ENCODE data around the gene NXPE2. TPM values are rescaled to one million over a fixed set of nuclear protein-coding genes. Genes with fewer than 3 reads are reported as not detected.

The NXPE2 gene
- total and polyA plus RNA-seq, 4 donors: 0.02 to 0.34 (median 0.15) TPM; not detected in 1

DNA sequence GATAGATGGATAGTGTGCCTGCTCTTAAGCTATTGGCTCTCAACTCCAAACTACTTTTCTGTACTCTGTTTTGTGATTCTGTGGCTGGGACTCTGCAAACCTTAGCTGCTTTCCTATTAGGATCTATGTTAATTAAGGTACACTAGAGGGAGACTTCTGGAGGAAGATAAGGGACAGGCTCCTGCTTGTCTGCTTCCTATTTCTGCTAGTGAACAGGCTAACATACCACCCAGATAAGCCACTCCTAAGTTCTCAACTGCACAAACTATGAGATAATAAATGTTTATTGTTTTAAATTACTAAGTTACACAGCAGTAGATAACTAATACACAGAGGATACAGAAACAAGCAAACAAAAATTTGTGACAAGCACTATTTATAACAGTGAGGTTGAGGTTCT is 10.2 kb upstream of the NXPE2 start:
- TF ChIP-seq CTCF (IDR thresholded peaks at IDR 0.05; ENCODE audit: control extremely low read depth, extremely low read depth): no peak
- Histone ChIP-seq H3K4me1 (ENCODE audit: control insufficient read depth in 5 of 5, insufficient read depth in 5 of 5, low read length in 5 of 5) (peaks cover 0 to 15% (median 0%) of the 10 kb centered on the region in 5 donors), H3K27me3 (ENCODE audit: control insufficient read depth in 3 of 3, insufficient read depth in 3 of 3, low read length in 2 of 3) (no peaks in the 10 kb centered on the region), H3K9me3 (ENCODE audit: control insufficient read depth in 4 of 4, insufficient read depth in 3 of 4, low read length in 3 of 4) (peaks cover 0 to 5% (median 4%) of the 10 kb centered on the region in 4 donors), H3K27ac (ENCODE audit: low read depth in 1 of 2, low read length in 1 of 2) (no peak overlapping the region), H3K36me3 (ENCODE audit: control insufficient read depth in 4 of 4, insufficient read depth in 4 of 4, low read length in 4 of 4) (no peaks in the 10 kb centered on the region), H3K4me3 (no peak overlapping the region), H3K9ac (ENCODE audit: insufficient read depth in 1 of 2, low read length in 2 of 2) (no peak overlapping the region)
- ATAC-seq (ENCODE audit: insufficient read depth, low FRiP score): no peak
- no peak for DNase-seq

DNA sequence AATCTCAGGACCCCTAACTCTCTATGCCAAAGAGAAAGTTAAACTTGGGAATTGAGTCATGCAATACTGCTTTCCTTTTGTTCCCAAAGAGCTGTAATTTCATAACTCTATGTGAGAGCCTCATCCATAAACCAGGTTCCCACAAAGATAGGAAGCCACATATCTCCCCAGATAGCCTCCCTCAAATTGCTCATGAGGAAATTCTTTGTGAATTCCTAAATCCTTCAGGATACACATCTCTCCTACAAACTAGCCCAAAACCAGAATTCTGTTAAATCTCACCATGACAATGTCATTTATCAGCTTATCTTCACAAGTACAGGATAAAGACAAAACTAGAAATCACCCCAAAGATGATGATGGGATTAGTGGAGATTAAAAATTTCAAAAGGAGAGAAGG is 4.7 kb upstream of the NXPE2 start:
- Histone ChIP-seq H3K4me3 (no peak overlapping the region), H3K9me3 (ENCODE audit: control insufficient read depth in 4 of 4, insufficient read depth in 3 of 4, low read length in 3 of 4) (peaks cover 0 to 5% (median 2%) of the 10 kb centered on the region in 4 donors), H3K36me3 (ENCODE audit: control insufficient read depth in 4 of 4, insufficient read depth in 4 of 4, low read length in 4 of 4) (no peaks in the 10 kb centered on the region), H3K27me3 (ENCODE audit: control insufficient read depth in 3 of 3, insufficient read depth in 3 of 3, low read length in 2 of 3) (no peaks in the 10 kb centered on the region), H3K27ac (ENCODE audit: low read depth in 1 of 2, low read length in 1 of 2) (no peak overlapping the region), H3K9ac (ENCODE audit: insufficient read depth in 1 of 2, low read length in 2 of 2) (no peak overlapping the region), H3K4me1 (ENCODE audit: control insufficient read depth in 5 of 5, insufficient read depth in 5 of 5, low read length in 5 of 5) (no peaks in the 10 kb centered on the region)
- ATAC-seq (ENCODE audit: insufficient read depth, low FRiP score): no peak
- no peak for TF ChIP-seq CTCF (IDR thresholded peaks at IDR 0.05; ENCODE audit: control extremely low read depth, extremely low read depth)
- DNase-seq: no peak

- Histone ChIP-seq H3K9me3 (ENCODE audit: control insufficient read depth in 4 of 4, insufficient read depth in 3 of 4, low read length in 3 of 4) (peaks cover 0 to 2% (median 0%) of the 10 kb centered on the region in 4 donors), H3K27me3 (ENCODE audit: control insufficient read depth in 3 of 3, insufficient read depth in 3 of 3, low read length in 2 of 3) (no peaks in the 10 kb centered on the region), H3K36me3 (ENCODE audit: control insufficient read depth in 4 of 4, insufficient read depth in 4 of 4, low read length in 4 of 4) (no peaks in the 10 kb centered on the region), H3K4me3 (no peak overlapping the region), H3K4me1 (ENCODE audit: control insufficient read depth in 5 of 5, insufficient read depth in 5 of 5, low read length in 5 of 5) (no peaks in the 10 kb centered on the region), H3K27ac (ENCODE audit: low read depth in 1 of 2, low read length in 1 of 2) (no peak overlapping the region), H3K9ac (ENCODE audit: insufficient read depth in 1 of 2, low read length in 2 of 2) (no peak overlapping the region)
- no peak for TF ChIP-seq CTCF (IDR thresholded peaks at IDR 0.05; ENCODE audit: control extremely low read depth, extremely low read depth)
- WGBS, 2 donors: 74 to 87% methylated on average over 4 of the region's 4 CpGs
- DNase-seq (no peak), ATAC-seq (ENCODE audit: insufficient read depth, low FRiP score) (no peak)
Measured at GRCh38 chr11:114679505-114679904, 1.2 kb downstream of the NXPE2 start.

GRCh38 chr11:114683007-114683406 is 4.7 kb downstream of the NXPE2 start:
- Histone ChIP-seq H3K4me3 (no peak overlapping the region), H3K9me3 (ENCODE audit: control insufficient read depth in 4 of 4, insufficient read depth in 3 of 4, low read length in 3 of 4) (peaks cover 0 to 2% (median 0%) of the 10 kb centered on the region in 4 donors), H3K27ac (ENCODE audit: low read depth in 1 of 2, low read length in 1 of 2) (no peak overlapping the region), H3K9ac (ENCODE audit: insufficient read depth in 1 of 2, low read length in 2 of 2) (no peak overlapping the region), H3K27me3 (ENCODE audit: control insufficient read depth in 3 of 3, insufficient read depth in 3 of 3, low read length in 2 of 3) (no peaks in the 10 kb centered on the region), H3K36me3 (ENCODE audit: control insufficient read depth in 4 of 4, insufficient read depth in 4 of 4, low read length in 4 of 4) (no peaks in the 10 kb centered on the region), H3K4me1 (ENCODE audit: control insufficient read depth in 5 of 5, insufficient read depth in 5 of 5, low read length in 5 of 5) (no peaks in the 10 kb centered on the region)
- ATAC-seq (ENCODE audit: insufficient read depth, low FRiP score) (no peak), DNase-seq (no peak)
- TF ChIP-seq CTCF (IDR thresholded peaks at IDR 0.05; ENCODE audit: control extremely low read depth, extremely low read depth): no peak
- WGBS, 2 donors: 90 to 93% methylated on average over 1 of the region's 1 CpG
